ENCODE data around the gene HAND1. TPM values are rescaled to one million over a fixed set of nuclear protein-coding genes. Genes with fewer than 3 reads are reported as not detected.

The HAND1 gene
- polyA plus RNA-seq, 3 donors from 2014 or later: not detected

- peak; percentile 7 to 21 (median 8) for DNase-seq
- Mint-ChIP-seq H3K4me1 (peaks cover 57 to 77% of the 10 kb centered on the region in 2 donors), H3K27me3 (ENCODE audit: low read depth in 3 of 3) (peaks cover 6 to 14% (median 6%) of the 10 kb centered on the region in 3 donors), H3K4me3 (peak overlapping the region; percentile 90 to 94 (median 92)), H3K9me3 (no peaks in the 10 kb centered on the region), H3K36me3 (peaks cover 6 to 21% (median 9%) of the 10 kb centered on the region in 3 donors), H3K27ac (peak overlapping the region; percentile 61 to 93 (median 89))
These were observed 30.8 kb downstream of the HAND1 start for GRCh38 chr5:154447089-154447725.

- peak overlapping the region; percentile 90 to 94 (median 92) for H3K4me3 Mint-ChIP-seq
- DNase-seq: peak; percentile 25 to 39 (median 34)
- peaks cover 6 to 14% (median 6%) of the 10 kb centered on the region in 3 donors for H3K27me3 Mint-ChIP-seq (ENCODE audit: low read depth in 3 of 3)
- H3K36me3 Mint-ChIP-seq: peaks cover 5 to 25% (median 13%) of the 10 kb centered on the region in 3 donors
- H3K4me1 Mint-ChIP-seq: peaks cover 59 to 84% of the 10 kb centered on the region in 2 donors
- H3K9me3 Mint-ChIP-seq: no peaks in the 10 kb centered on the region
- H3K27ac Mint-ChIP-seq: peak overlapping the region; percentile 87 to 93 (median 90)
These were observed 31.6 kb downstream of the HAND1 start for GRCh38 chr5:154446195-154447088.

DNA sequence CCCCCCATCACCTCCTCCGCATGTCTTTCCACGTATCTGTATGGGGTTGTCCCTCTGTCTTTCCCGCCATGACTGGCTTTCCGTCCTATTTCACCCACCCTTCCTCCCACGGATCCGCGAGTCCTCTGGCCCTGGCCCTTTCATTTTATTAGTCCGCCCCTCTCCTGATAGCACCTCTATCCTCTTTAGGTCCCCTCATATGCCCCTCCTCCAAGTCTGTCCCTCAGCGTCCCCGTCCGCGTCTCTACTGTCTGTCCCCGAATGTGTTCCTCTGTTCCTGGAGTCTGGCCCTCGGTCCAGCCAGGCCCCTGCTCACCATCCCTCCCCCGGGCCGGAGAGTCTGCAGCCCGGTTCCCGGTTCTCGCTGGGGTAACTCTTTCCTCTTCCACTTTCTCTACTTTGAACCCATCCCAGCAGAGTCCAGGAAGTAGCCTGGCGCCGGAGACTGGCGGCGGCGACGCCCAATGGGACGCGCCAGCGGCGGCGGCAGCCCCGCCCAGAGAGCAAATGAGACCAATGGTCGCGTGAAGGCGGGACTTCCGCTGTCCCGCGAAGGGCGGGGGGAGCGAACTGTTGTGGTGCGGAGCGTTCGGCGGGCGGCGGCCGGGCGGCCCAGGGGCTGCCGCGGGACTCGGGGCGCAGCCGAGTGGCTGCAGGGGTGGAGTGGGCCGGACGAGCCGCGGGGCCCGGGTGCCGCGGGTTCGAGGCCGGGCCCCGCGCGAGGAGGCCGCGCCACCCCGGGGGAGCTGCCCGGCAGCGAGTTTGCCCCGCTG, 32.4 kb downstream of the HAND1 start, which contains the start of gene SAP30L:
TSS of gene SAP30L (plus strand) at position 576 of the 773 bp plus-strand sequence. CDS start 608 bp downstream, outside the sequence.
- Mint-ChIP-seq H3K4me1 (peaks cover 55 to 76% of the 10 kb centered on the region in 2 donors), H3K9me3 (no peaks in the 10 kb centered on the region), H3K27ac (peak within 1 kb of the TSS; percentile 91 to 98 (median 96)), H3K36me3 (peaks cover 5 to 26% (median 20%) of the 10 kb centered on the region in 3 donors), H3K27me3 (ENCODE audit: low read depth in 3 of 3) (peaks cover 4 to 14% (median 6%) of the 10 kb centered on the region in 3 donors), H3K4me3 (peak within 1 kb of the TSS; percentile 94 to 100 (median 99))
- peak; percentile 97 to 98 (median 98) for DNase-seq

- H3K27ac Mint-ChIP-seq: peak overlapping the region; percentile 91 to 98 (median 96)
- peaks cover 4 to 14% (median 6%) of the 10 kb centered on the region in 3 donors for H3K27me3 Mint-ChIP-seq (ENCODE audit: low read depth in 3 of 3)
- peak overlapping the region; percentile 94 to 100 (median 99) for H3K4me3 Mint-ChIP-seq
- no peaks in the 10 kb centered on the region for H3K9me3 Mint-ChIP-seq
- DNase-seq: peak in 2 of 3 donors; percentile 1 to 6
- peaks cover 50 to 68% of the 10 kb centered on the region in 2 donors for H3K4me1 Mint-ChIP-seq
- H3K36me3 Mint-ChIP-seq: peaks cover 5 to 24% (median 21%) of the 10 kb centered on the region in 3 donors
These were observed 33.2 kb downstream of the HAND1 start for GRCh38 chr5:154444556-154445421.

GRCh38 chr5:154442801-154443200, 35.2 kb downstream of the HAND1 start:
- peak overlapping the region in 3 of 5 donors; percentile 3 to 6 (median 4) for H3K4me3 Mint-ChIP-seq
- no peak overlapping the region for H3K27ac Mint-ChIP-seq
- no peaks in the 10 kb centered on the region for H3K9me3 Mint-ChIP-seq
- DNase-seq: no peak
- H3K36me3 Mint-ChIP-seq: peaks cover 11 to 39% (median 26%) of the 10 kb centered on the region in 3 donors
- H3K27me3 Mint-ChIP-seq (ENCODE audit: low read depth in 3 of 3): peaks cover 4 to 14% (median 6%) of the 10 kb centered on the region in 3 donors
- peaks cover 33 to 48% of the 10 kb centered on the region in 2 donors for H3K4me1 Mint-ChIP-seq

GRCh38 chr5:154440540-154440939, 37.5 kb downstream of the HAND1 start:
- Mint-ChIP-seq H3K9me3 (no peaks in the 10 kb centered on the region), H3K36me3 (peaks cover 24 to 54% (median 36%) of the 10 kb centered on the region in 3 donors)

GRCh38 chr5:154437281-154437965, 40.6 kb downstream of the HAND1 start:
- no peaks in the 10 kb centered on the region for H3K9me3 Mint-ChIP-seq
- H3K4me3 Mint-ChIP-seq: no peak overlapping the region
- H3K27me3 Mint-ChIP-seq (ENCODE audit: low read depth in 3 of 3): peaks cover 0 to 4% (median 0%) of the 10 kb centered on the region in 3 donors
- H3K36me3 Mint-ChIP-seq: peaks cover 34 to 60% (median 37%) of the 10 kb centered on the region in 3 donors
- H3K27ac Mint-ChIP-seq: peak overlapping the region in 1 of 6 donors; percentile 42
- peaks cover 4 to 10% of the 10 kb centered on the region in 2 donors for H3K4me1 Mint-ChIP-seq
- no peak for DNase-seq

More at GRCh38 chr5:154440540-154440939, 37.5 kb downstream of the HAND1 start:
- Mint-ChIP-seq H3K27me3 (ENCODE audit: low read depth in 3 of 3) (peaks cover 1 to 8% (median 7%) of the 10 kb centered on the region in 3 donors), H3K4me3 (no peak overlapping the region), H3K4me1 (peaks cover 21 to 33% of the 10 kb centered on the region in 2 donors), H3K27ac (no peak overlapping the region)
- no peak for DNase-seq

DNA sequence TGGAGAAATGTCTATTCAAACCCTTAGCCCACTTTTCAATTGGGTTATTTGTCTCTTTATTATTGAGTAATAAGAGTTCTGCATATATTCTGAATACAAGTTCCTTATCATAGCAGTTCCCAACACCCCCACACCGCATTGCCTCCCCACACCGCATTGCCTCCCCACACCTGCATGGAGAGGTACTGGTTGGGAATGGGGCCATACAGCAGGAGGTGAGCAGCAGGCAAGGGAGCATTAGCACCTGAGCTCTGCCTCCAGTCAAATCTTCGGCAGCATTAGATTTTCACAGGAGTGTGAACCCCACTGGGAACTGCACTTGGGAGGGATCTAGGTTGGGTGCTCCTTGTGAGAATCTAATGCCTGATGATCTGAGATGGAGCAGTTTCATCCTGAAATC, 42.8 kb downstream of the HAND1 start:
- Mint-ChIP-seq H3K9me3 (no peaks in the 10 kb centered on the region), H3K27me3 (ENCODE audit: low read depth in 3 of 3) (peaks cover 0 to 4% (median 2%) of the 10 kb centered on the region in 3 donors), H3K4me1 (peaks cover 2 to 4% of the 10 kb centered on the region in 2 donors), H3K36me3 (peaks cover 20 to 43% (median 30%) of the 10 kb centered on the region in 3 donors), H3K27ac (no peak overlapping the region), H3K4me3 (no peak overlapping the region)
- DNase-seq: no peak

DNA sequence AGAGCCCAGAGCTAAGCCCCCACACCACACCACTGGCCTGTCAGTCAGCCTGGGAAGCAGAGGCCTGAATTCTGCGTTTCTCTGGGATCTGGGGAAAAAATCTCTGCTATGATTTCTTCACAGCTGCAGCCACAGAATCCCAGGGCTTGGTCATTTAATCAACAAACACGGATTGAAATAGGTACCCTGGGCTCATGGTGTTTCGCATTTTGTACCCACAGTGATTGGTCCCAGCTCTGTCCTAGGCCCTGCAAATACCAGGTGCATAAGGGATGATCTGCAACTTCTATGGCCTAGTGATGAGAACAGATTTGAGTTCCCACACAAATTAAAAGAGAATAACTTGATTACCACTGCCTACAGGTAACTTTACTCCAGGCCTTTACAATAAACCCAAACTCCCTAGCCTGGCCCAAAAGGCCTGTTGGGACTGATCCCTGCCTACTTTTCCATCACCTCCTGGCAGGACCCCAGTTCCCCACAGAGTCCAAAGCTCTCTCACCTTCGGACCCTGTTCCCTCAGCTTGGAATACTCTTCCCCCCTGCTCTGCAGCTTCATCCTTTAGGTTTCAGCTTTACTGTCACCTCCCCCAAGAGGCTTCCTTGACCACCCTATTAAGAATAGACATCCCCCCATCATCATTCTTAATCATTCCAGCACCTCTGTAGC, 46.9 kb downstream of the HAND1 start:
- peaks cover 8 to 21% (median 18%) of the 10 kb centered on the region in 3 donors for H3K36me3 Mint-ChIP-seq
- H3K4me3 Mint-ChIP-seq: no peak overlapping the region
- peak overlapping the region in 2 of 6 donors; percentile 11 to 22 for H3K27ac Mint-ChIP-seq
- no peak for DNase-seq
- peaks cover 0 to 2% (median 0%) of the 10 kb centered on the region in 3 donors for H3K27me3 Mint-ChIP-seq (ENCODE audit: low read depth in 3 of 3)
- H3K9me3 Mint-ChIP-seq: no peaks in the 10 kb centered on the region
- H3K4me1 Mint-ChIP-seq: peaks cover 14 to 16% of the 10 kb centered on the region in 2 donors

DNA sequence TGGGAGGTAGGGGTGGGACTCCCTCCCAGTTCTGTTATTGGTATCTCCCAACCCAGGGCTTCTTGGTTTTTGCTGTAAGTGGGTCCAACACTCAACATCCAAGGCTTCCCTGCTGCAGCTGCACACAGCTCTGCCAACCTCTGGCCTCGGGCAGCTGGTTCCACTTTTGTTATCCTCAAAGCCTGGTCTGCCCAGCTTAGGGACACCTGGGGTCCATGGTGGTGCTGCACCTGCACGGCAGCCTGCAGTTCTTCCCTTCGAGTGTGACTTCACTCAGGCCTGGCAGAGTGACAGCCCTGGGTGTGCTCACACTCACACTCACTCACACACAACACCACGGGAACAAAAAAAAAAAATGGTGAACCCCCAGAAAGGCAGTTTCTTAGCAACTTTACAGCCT, 47.6 kb downstream of the HAND1 start:
- H3K27ac Mint-ChIP-seq: peak overlapping the region in 1 of 6 donors; percentile 57
- H3K4me3 Mint-ChIP-seq: no peak overlapping the region
- H3K27me3 Mint-ChIP-seq (ENCODE audit: low read depth in 3 of 3): peaks cover 0 to 2% (median 0%) of the 10 kb centered on the region in 3 donors

DNA sequence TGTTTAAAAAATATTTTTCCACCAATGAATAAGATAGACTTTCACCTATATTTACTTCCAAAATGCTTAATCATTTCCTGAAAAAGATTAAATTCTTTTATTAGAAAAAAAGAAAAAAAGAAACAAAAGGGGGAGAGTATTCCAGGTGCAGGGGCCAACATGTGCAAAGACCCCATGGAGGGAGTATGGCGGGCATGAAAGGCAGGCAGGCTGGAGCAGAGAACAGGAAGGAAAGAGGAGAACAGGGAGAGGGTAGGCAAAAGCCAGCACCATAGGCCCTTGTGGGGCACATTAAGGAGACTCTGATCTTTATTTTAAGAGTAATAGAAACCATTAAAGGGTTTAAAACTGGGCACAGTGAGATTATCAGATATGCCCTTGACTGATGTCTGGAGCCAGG, 48.7 kb downstream of the HAND1 start:
- no peaks in the 10 kb centered on the region for H3K9me3 Mint-ChIP-seq
- H3K4me3 Mint-ChIP-seq: no peak overlapping the region

More for the DNA sequence above, 47.6 kb downstream of the HAND1 start:
- Mint-ChIP-seq H3K9me3 (no peaks in the 10 kb centered on the region), H3K4me1 (peaks cover 14 to 16% of the 10 kb centered on the region in 2 donors), H3K36me3 (peaks cover 8 to 17% (median 13%) of the 10 kb centered on the region in 3 donors)
- DNase-seq: no peak

More for the DNA sequence above, 48.7 kb downstream of the HAND1 start:
- peaks cover 17 to 18% of the 10 kb centered on the region in 2 donors for H3K4me1 Mint-ChIP-seq
- no peak for DNase-seq
- peaks cover 6 to 18% (median 7%) of the 10 kb centered on the region in 3 donors for H3K36me3 Mint-ChIP-seq
- peaks cover 0 to 3% (median 0%) of the 10 kb centered on the region in 3 donors for H3K27me3 Mint-ChIP-seq (ENCODE audit: low read depth in 3 of 3)
- H3K27ac Mint-ChIP-seq: peak overlapping the region in 3 of 6 donors; percentile 24 to 57 (median 57)

Data from immature natural killer cell (primary cell).